Measurements from ENCODE around the gene GOSR2. TPM values are rescaled to one million over a fixed set of nuclear protein-coding genes. Genes with fewer than 3 reads are reported as not detected.

GOSR2 gene
- total RNA-seq, 1 experiment from 2014 or later, result 36.5 TPM

DNA sequence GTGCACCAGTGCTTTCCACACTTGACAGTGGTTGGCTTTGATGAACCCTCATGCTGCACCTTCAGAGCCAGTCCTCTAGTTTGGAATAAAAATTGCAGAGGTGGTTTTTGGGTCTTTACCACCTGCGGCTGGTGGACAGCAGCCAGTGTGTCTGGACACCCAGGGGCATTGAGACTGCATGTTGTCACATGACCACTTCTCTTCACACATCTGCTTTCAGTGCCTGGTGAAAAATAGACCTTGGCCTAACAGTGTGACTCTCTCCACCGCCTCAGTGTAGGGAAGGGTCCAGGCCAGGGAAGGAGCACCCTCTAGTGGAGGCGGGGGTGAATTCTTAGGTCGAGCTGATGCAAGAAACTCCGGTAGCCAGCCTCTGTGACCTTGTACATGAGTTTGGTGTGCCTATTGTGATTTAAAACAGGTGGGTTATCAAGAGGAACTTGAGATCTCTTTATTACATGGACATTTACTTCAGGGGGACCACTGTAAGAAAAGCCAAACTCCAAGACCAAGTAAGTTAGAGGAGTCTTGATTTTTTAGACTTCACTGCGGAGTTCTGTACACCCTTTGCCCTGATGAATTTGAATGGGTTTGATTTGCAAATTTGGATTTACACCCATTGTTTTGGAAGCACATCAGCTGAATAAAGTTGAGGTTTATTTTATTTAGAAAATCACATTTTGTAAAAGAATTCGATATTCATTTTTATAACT, 17.9 kb downstream of the GOSR2 start:
- Histone ChIP-seq H3K36me3 (ENCODE audit: control insufficient read depth, insufficient read depth, low read length) (peaks cover 12% of the 10 kb centered on the region), H3K4me3 (ENCODE audit: low read depth in 2 of 2, low read length in 2 of 2) (no peak overlapping the region), H3K27ac (ENCODE audit: low read length) (peak overlapping the region; percentile 68; the same call in 1 of the 2 replicates), H3K4me1 (ENCODE audit: control insufficient read depth, insufficient read depth, low read length) (peaks cover 6% of the 10 kb centered on the region), H3K9me3 (ENCODE audit: control insufficient read depth, insufficient read depth, low read depth, low read length) (no peaks in the 10 kb centered on the region), H3K27me3 (ENCODE audit: control insufficient read depth, insufficient read depth, low read length) (no peaks in the 10 kb centered on the region)
- in situ Hi-C loops (cut with HindIII; ENCODE audit: low pct_unique_long_range_greater_than_20kb, low sequenced_read_pairs), result no loop called here
- TF ChIP-seq, protein P1, sequence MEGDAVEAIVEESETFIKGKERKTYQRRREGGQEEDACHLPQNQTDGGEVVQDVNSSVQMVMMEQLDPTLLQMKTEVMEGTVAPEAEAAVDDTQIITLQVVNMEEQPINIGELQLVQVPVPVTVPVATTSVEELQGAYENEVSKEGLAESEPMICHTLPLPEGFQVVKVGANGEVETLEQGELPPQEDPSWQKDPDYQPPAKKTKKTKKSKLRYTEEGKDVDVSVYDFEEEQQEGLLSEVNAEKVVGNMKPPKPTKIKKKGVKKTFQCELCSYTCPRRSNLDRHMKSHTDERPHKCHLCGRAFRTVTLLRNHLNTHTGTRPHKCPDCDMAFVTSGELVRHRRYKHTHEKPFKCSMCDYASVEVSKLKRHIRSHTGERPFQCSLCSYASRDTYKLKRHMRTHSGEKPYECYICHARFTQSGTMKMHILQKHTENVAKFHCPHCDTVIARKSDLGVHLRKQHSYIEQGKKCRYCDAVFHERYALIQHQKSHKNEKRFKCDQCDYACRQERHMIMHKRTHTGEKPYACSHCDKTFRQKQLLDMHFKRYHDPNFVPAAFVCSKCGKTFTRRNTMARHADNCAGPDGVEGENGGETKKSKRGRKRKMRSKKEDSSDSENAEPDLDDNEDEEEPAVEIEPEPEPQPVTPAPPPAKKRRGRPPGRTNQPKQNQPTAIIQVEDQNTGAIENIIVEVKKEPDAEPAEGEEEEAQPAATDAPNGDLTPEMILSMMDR (IDR thresholded peaks at IDR 0.05), result peak; percentile 90
- TF ChIP-seq POLR2AphosphoS5 (IDR thresholded peaks at IDR 0.05; ENCODE audit: low read depth, low read length) (no peak), SIN3A (IDR thresholded peaks at IDR 0.05; ENCODE audit: borderline replicate concordance, insufficient read depth, low read depth, low read length) (no peak)
- TF ChIP-seq, protein P2, sequence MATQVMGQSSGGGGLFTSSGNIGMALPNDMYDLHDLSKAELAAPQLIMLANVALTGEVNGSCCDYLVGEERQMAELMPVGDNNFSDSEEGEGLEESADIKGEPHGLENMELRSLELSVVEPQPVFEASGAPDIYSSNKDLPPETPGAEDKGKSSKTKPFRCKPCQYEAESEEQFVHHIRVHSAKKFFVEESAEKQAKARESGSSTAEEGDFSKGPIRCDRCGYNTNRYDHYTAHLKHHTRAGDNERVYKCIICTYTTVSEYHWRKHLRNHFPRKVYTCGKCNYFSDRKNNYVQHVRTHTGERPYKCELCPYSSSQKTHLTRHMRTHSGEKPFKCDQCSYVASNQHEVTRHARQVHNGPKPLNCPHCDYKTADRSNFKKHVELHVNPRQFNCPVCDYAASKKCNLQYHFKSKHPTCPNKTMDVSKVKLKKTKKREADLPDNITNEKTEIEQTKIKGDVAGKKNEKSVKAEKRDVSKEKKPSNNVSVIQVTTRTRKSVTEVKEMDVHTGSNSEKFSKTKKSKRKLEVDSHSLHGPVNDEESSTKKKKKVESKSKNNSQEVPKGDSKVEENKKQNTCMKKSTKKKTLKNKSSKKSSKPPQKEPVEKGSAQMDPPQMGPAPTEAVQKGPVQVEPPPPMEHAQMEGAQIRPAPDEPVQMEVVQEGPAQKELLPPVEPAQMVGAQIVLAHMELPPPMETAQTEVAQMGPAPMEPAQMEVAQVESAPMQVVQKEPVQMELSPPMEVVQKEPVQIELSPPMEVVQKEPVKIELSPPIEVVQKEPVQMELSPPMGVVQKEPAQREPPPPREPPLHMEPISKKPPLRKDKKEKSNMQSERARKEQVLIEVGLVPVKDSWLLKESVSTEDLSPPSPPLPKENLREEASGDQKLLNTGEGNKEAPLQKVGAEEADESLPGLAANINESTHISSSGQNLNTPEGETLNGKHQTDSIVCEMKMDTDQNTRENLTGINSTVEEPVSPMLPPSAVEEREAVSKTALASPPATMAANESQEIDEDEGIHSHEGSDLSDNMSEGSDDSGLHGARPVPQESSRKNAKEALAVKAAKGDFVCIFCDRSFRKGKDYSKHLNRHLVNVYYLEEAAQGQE (IDR thresholded peaks at IDR 0.05; ENCODE audit: insufficient read depth in 1 of 2, low read depth in 2 of 2, low read length in 1 of 2), result no peak
- POLR2A ChIA-PET, result no interaction called here
- CTCF ChIA-PET, result no interaction called here
- intact Hi-C loops (cut with micrococcal nuclease; ENCODE audit: unreplicated experiment), result no loop called here
- DNase-seq (ENCODE audit: low read depth, low spot score), result peak; percentile 51
- BruUV-seq (replicated peaks), result no TSS peak
- peak; percentile 80 for ATAC-seq

DNA sequence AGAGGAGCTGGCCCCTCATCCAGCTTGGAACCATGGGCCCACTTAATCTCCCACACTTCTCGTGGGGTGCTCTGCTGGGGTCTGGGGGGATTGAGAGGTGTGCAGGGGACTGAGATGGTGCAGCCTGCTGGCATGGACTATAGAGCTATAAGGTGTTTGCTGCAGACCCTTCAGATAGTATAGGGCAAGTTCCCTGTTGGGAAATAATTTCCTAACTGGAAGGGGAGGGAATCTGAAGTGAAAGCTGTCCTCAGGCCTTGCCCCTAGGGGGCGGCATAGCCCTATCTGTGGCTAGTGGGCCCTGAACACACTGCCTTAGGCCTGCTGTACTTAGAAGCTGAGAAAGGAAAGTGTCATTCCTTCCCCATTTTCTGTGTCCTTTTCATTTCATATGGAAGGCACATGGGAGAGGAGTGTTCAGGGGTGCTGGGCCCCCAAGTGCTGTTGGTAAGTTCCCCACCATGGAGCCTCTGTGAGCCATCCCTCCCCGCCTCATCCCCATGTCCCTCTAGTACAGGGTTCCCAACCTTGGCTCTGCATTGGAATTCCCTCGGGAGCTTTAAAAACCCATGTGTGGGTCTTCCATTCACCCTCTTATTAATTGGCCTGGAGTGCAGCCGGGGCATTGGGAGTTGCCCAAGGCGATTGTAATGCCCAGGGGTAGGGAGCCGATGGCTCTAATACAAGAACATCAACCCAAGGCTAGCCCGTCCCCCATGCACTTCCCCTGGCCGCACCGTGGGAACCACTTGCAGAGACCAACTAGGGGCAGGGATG, 19.7 kb downstream of the GOSR2 start:
- intact Hi-C loops (cut with micrococcal nuclease; ENCODE audit: unreplicated experiment) (loop anchor here (2.0 kb wide), 1 partner anchor 58 kb away; no protein-coding TSS in a partner anchor), in situ Hi-C loops (cut with HindIII; ENCODE audit: low pct_unique_long_range_greater_than_20kb, low sequenced_read_pairs) (no loop called here)
- Histone ChIP-seq H3K4me3 (ENCODE audit: low read depth in 2 of 2, low read length in 2 of 2) (no peak overlapping the region), H3K9me3 (ENCODE audit: control insufficient read depth, insufficient read depth, low read depth, low read length) (no peaks in the 10 kb centered on the region), H3K4me1 (ENCODE audit: control insufficient read depth, insufficient read depth, low read length) (peaks cover 6% of the 10 kb centered on the region), H3K36me3 (ENCODE audit: control insufficient read depth, insufficient read depth, low read length) (peaks cover 5% of the 10 kb centered on the region), H3K27ac (ENCODE audit: low read length) (no peak overlapping the region), H3K27me3 (ENCODE audit: control insufficient read depth, insufficient read depth, low read length) (no peaks in the 10 kb centered on the region)
- DNase-seq (ENCODE audit: low read depth, low spot score) (peak; percentile 36), ATAC-seq (peak; percentile 72)
- TF ChIP-seq TCF7L2 (IDR thresholded peaks at IDR 0.05; ENCODE audit: low read depth, low read length) (no peak), SIN3A (IDR thresholded peaks at IDR 0.05; ENCODE audit: borderline replicate concordance, insufficient read depth, low read depth, low read length) (no peak)
- TF ChIP-seq, protein P1 (IDR thresholded peaks at IDR 0.05), result peak; percentile 84
- TF ChIP-seq, protein P2 (IDR thresholded peaks at IDR 0.05; ENCODE audit: insufficient read depth in 1 of 2, low read depth in 2 of 2, low read length in 1 of 2), result no peak
- BruUV-seq (replicated peaks), result no TSS peak
- ChIA-PET POLR2A (interaction anchor here (1.0 kb wide), 1 partner anchor 89 kb away, joined by 15 read pairs; no protein-coding TSS in a partner anchor), CTCF (no interaction called here)

All from Panc1 (cell line).